ENCODE results near the gene EMC1.

EMC1 gene

GRCh38 chr1:19229828-19230325 lies 21.4 kb downstream of the EMC1 start:
- H3K4me3 ChIP-seq (ENCODE audit: low read depth, low read length) = no peak overlapping the region
- TF ChIP-seq CTCF (IDR thresholded peaks at IDR 0.05; ENCODE audit: borderline replicate concordance, insufficient read depth, low read depth, low read length) = no peak

- no peak overlapping the region for H3K4me3 ChIP-seq (ENCODE audit: low read depth, low read length)
- TF ChIP-seq CTCF (IDR thresholded peaks at IDR 0.05; ENCODE audit: borderline replicate concordance, insufficient read depth, low read depth, low read length) = no peak
Observed at GRCh38 chr1:19229229-19229628, 22.1 kb downstream of the EMC1 start.

- H3K4me3 ChIP-seq (ENCODE audit: low read depth, low read length) = no peak overlapping the region
- no peak for TF ChIP-seq CTCF (IDR thresholded peaks at IDR 0.05; ENCODE audit: borderline replicate concordance, insufficient read depth, low read depth, low read length)
Observed at GRCh38 chr1:19222979-19223824, 28.1 kb downstream of the EMC1 start.

GRCh38 chr1:19222573-19222972 lies 28.8 kb downstream of the EMC1 start:
- H3K4me3 ChIP-seq (ENCODE audit: low read depth, low read length) = no peak overlapping the region
- no peak for TF ChIP-seq CTCF (IDR thresholded peaks at IDR 0.05; ENCODE audit: borderline replicate concordance, insufficient read depth, low read depth, low read length)

- TF ChIP-seq CTCF (IDR thresholded peaks at IDR 0.05; ENCODE audit: borderline replicate concordance, insufficient read depth, low read depth, low read length) = no peak
- no peak overlapping the region for H3K4me3 ChIP-seq (ENCODE audit: low read depth, low read length)
Observed at GRCh38 chr1:19220991-19221390, 30.3 kb downstream of the EMC1 start.

- no peak overlapping the region for H3K4me3 ChIP-seq (ENCODE audit: low read depth, low read length)
- no peak for TF ChIP-seq CTCF (IDR thresholded peaks at IDR 0.05; ENCODE audit: borderline replicate concordance, insufficient read depth, low read depth, low read length)
Observed at GRCh38 chr1:19220080-19220846, 31.1 kb downstream of the EMC1 start.

All from GM12875 (cell line).